GM18517 (cell line): ENCODE data around the gene IQCH.

ENCODE experiments used
- ATAC-seq: cut with Tn5 transposase; IDR thresholded peaks from one replicate; pipeline ENCODE4 v1.9.1; 2021; ENCODE audit warnings: mild to moderate bottlenecking, moderate library complexity; ENCODE audit not compliant: unreplicated experiment

Gene IQCH

GRCh38 chr15:67481680-67482079 lies 227.1 kb downstream of the IQCH start:
- no peak for ATAC-seq

DNA sequence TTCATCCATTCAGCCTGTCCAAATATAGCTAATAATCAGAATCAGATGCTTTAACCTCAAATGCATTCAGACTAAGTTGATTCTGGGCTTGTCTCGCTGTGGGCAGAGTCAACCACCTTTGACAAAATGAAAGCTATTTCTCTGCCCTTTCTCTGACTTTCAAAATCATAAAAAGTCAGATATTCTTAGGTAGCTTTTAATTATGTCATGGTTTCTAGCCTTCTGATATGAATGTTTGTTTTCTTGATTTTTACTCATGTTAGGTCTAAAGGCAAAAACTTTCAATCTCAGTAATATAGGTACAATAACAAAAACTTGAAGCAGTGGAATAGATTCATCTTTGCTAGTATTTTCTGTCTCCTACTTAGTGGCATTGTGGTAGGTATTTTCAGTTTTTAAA lies 241.0 kb downstream of the IQCH start:
- ATAC-seq, result no peak

DNA sequence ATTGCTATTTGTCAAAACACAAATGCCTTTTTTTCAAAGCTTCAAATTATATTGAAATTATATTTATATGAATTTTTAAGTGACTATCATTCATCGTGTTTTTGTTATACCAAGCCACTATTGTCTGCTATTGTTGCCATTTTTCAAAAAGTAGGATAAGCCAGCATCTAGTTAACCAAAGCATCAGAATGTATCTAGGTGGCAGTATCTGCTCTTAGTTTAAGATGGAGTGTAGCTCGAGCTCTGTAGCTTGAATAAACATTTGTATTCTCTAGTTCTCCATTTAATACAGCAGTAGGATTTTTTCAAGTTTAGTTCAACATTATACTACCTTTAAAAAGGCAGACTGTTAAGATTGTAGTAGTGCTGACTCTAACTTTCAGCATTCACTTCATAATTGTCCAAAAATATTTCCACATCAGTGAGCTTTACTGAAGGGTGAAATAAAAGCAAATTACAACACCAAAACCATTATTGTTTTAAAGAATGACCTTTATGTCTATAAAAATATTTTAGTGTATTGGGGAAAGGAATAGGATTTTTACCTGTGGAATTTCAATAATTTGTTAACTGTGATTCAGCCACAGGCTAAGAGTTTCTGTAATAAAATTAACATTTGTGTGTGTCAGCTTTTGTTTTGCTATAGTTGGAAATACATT lies 246.7 kb downstream of the IQCH start:
- no peak for ATAC-seq

- no peak for ATAC-seq
Measured at GRCh38 chr15:67501836-67502461, 247.4 kb downstream of the IQCH start.

- no peak for ATAC-seq
Measured at GRCh38 chr15:67504056-67504455, 249.5 kb downstream of the IQCH start.

DNA sequence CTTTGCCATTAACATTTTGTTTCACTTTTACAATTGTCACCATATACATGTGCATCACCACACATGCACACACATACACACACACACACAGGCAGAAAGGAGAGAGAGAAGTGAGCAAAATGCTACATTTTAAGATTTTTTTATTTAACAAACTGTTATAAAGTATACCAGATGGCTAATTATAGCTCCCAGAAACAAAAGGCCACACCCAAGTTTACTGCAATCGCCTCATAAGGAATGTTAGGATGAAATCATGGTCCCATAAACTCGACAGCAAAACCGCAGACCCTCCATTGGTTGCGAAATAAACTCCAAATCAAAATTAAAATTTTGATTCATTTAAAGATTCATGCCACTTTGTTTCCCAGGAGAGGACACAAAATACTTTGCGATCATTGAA lies 250.2 kb downstream of the IQCH start:
- ATAC-seq, result no peak

- ATAC-seq, result no peak
Measured at GRCh38 chr15:67505675-67506572, 251.3 kb downstream of the IQCH start.

- no peak for ATAC-seq
Measured at GRCh38 chr15:67506775-67507747, 252.5 kb downstream of the IQCH start.

DNA sequence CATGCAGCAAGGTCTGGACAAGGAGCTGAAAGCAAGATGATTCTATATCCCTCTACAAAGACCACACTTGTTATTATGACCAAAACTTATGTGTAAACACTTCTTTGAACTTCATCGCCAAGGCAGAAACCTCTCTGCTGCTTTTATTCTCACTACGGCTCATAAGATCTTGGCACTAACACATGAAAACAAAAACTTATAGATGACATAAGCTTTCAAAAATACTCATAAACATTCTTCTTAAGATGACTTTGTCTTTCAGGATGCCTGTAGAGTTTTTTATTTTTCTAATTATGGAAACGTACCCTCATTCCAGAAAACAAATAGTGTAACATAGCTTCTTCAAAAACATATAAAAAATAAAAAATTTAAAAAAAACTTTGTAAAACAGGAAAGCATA lies 253.8 kb downstream of the IQCH start:
- ATAC-seq, result no peak

DNA sequence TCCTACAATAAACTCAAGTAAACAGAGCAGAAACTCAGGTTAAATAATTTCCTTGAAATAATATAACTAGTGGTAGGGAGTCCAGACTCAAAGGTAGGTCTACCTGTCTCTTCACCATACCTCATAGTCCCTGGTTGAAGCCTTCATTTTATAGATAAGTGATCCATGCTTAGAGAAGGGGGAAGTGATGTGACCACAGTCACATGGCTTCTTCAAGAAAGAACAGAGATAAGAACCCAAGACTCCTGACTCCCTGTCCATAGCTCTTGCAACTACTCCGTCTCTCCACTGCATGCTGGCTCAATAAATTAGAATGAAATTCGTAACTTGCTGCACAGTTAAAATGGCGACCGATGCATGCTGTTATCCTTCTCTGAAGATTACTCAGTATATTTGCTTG lies 255.3 kb downstream of the IQCH start:
- no peak for ATAC-seq

- no peak for ATAC-seq
Measured at GRCh38 chr15:67510597-67511190, 256.1 kb downstream of the IQCH start.

DNA sequence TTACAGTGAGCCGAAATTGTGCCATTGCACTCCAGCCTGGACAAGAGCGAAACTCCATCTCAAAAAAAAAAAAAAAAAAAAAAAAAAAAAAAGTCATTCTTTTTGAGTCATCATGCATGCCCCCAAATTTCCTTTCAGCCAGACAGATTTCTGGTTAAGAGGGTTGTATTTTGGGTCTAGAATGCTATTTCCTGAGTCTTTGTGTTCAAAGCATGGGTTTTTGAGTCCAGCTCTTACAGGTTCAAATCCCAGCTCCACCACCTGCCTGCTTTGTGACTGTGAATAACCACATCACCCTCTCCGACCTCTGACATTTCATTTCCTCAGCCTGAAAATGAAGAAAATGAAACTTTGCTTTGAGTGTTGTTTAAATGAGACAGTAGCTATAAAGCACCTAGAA lies 257.0 kb downstream of the IQCH start:
- no peak for ATAC-seq

DNA sequence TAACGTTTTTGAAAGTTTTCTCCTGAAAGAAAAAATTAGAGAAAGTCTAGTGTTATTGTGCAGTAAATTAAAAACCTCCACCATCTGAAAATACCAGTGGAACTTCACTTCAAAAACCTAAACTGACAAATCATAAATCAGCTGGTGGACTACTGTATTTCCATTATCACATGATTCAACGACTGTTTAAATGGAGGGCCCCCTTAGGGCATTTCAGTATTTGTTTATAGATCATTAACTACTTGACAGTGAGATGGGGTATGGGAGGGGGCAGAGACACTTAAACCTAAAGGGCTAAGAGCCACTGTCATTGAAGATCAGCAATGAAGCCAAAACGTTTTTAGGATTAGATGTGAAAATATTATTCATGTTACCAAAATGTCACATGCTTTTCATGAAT lies 257.6 kb downstream of the IQCH start:
- no peak for ATAC-seq

- ATAC-seq, result no peak
Measured at GRCh38 chr15:67512933-67513714, 258.5 kb downstream of the IQCH start.

DNA sequence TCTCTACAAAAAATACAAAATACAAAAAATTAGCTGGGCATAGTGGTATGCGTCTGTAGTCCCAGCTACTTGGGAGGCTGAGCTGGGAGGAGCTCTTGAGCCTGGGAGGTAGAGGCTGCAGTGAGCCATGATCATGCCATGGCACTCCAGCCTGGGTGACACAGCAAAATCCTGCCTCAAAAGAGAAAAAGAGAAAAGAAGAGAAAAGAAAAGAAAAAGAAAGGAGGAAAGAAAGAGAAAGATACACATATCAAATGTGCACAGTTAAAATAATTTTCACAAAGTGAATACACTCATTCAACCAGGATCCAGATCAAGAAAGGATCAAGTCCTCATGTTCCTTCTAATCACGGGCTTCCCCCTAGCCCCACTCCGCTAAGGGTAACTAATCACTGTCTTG lies 260.5 kb downstream of the IQCH start:
- ATAC-seq, result no peak

DNA sequence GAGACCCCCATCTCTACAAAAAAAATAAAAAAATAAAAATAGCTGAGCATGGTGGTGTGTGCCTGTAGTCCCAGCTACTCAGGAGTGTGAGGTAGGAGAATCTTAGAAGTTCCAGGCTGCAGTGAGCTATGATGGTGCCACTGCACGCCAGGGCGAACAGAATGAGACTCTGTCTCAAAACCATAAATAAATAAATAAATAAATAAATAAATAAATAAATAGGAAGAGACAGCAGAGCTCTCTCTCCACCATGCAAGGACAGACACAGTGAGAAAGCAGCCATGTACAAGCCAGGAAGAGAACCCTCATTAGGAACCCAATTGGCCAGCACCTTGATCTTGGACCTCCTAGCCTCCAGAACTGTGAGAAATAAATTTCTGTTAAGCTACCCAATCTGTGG lies 261.0 kb downstream of the IQCH start:
- no peak for ATAC-seq

GRCh38 chr15:67520321-67521028 lies 265.9 kb downstream of the IQCH start:
- no peak for ATAC-seq

DNA sequence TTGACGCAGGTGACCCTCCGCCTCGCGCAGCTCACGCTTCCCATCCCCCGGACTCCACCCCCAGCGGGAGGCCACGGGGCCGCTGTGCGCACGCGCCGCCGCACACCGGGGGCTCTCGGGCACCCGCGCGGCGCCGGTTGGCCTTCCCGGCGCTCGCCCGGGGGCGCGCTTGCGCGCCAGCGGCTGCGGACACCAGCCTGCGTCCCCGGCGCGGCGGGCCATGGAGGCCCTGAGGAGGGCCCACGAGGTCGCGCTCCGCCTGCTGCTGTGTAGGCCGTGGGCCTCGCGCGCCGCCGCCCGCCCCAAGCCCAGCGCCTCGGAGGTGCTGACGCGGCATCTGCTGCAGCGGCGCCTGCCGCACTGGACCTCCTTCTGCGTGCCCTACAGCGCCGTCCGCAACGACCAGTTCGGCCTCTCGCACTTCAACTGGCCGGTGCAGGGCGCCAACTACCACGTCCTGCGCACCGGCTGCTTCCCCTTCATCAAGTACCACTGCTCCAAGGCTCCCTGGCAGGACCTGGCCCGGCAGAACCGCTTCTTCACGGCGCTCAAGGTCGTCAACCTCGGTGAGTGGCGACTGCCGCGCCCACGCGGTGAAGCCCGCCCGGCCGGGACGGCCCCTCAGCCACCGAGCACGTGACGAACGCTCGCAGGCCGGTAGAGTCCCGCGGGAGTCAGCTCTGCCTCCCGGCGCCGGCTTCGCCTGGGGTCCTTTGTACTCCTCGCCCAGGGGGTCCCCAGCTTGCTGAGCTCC lies 266.6 kb downstream of the IQCH start, which contains the start of gene C15orf61:
Gene C15orf61, plus strand, starts transcription at position 103 of the 754 bp plus-strand sequence. Its CDS starts 118 bp downstream, at position 221.
- ATAC-seq, result peak; percentile 69
